ENCODE results near the gene CADPS. TPM values are rescaled to one million over a fixed set of nuclear protein-coding genes. Genes with fewer than 3 reads are reported as not detected.

The CADPS gene
- total and polyA plus RNA-seq, 9 of the 15 experiments (the other 6 are each of a cell fraction or from before 2014, with no cell fraction given): not detected

GRCh38 chr3:62439176-62439813 is 435.9 kb downstream of the CADPS start:
- no peak for ATAC-seq
- no peak overlapping the region for H3K27ac ChIP-seq (ENCODE audit: extremely low read depth, low read depth, low read length)
- ChIA-PET CTCF (ENCODE audit: low intra/inter-chr PET ratio) (no interaction called here), POLR2A (no interaction called here)
- H4K20me1 ChIP-seq (replicated peaks; ENCODE audit: control insufficient read depth, insufficient read depth, low read length): no peaks in the 10 kb centered on the region
- intact Hi-C loops (cut with micrococcal nuclease) (no loop called here), in situ Hi-C loops (cut with MboI) (no loop called here)
- H3K4me3 ChIP-seq: no peak overlapping the region
- H3K9me1 ChIP-seq (ENCODE audit: control insufficient read depth, insufficient read depth, low read length): no peaks in the 10 kb centered on the region
- no peaks in the 10 kb centered on the region for H3K4me1 ChIP-seq (replicated peaks in 1 of 2; ENCODE audit: control insufficient read depth in 2 of 2, insufficient read depth in 2 of 2, low read length in 2 of 2)
- H3K4me2 ChIP-seq (ENCODE audit: insufficient read depth, low read length): no peak overlapping the region
- BruUV-seq (replicated peaks): no TSS peak
- H3K9ac ChIP-seq (ENCODE audit: insufficient read depth in 1 of 2, low read depth in 2 of 2, low read length in 2 of 2): no peak overlapping the region
- no peaks in the 10 kb centered on the region for H3K36me3 ChIP-seq (ENCODE audit: control insufficient read depth, insufficient read depth, low read length)
- no peaks in the 10 kb centered on the region for H3K27me3 ChIP-seq (ENCODE audit: control insufficient read depth in 2 of 2, insufficient read depth in 2 of 2, low read length in 2 of 2)
- H3K79me2 ChIP-seq (ENCODE audit: control insufficient read depth, insufficient read depth, low read length): no peaks in the 10 kb centered on the region
- DNase-seq (ENCODE audit: extremely low read depth in 1 of 4, low spot score in 3 of 4): no peak
- 0% methylated on average over 5 of the region's 5 CpGs for WGBS (ENCODE audit: insufficient coverage, low coverage, missing lambda C conversion rate)
- no peak overlapping the region for H2AFZ ChIP-seq (ENCODE audit: low read depth, low read length)
- no peak for FAIRE-seq
- no peaks in the 10 kb centered on the region for H3K9me3 ChIP-seq (replicated peaks; ENCODE audit: control insufficient read depth, insufficient read depth, low read depth, low read length)
- TF ChIP-seq MGA (IDR thresholded peaks at IDR 0.05): no peak
- no peak for TF ChIP-seq MIER1 (IDR thresholded peaks at IDR 0.05; ENCODE audit: low read depth)
- TF ChIP-seq ESRRA (IDR thresholded peaks at IDR 0.05; ENCODE audit: borderline replicate concordance, low read depth): no peak
- TF ChIP-seq CBX1 (IDR thresholded peaks at IDR 0.05; ENCODE audit: low read depth): no peak
- no peak for TF ChIP-seq ZFP30 (CRISPR knock-in tag; IDR thresholded peaks at IDR 0.05; ENCODE audit: borderline replicate concordance)

Measured in K562 (cell line).